CD4-positive, alpha-beta T cell (primary cell): ENCODE measurements around the gene DOCK2. TPM values are rescaled to one million over a fixed set of nuclear protein-coding genes. Genes with fewer than 3 reads are reported as not detected.

Source experiments
- ATAC-seq: fragments of 200-7000 bp; cut with Tn5 transposase; one replicate; pipeline ENCODE4 v1.10.0; 2022; ENCODE audit warnings: mild to moderate bottlenecking; ENCODE audit not compliant: poor library complexity
- CTCF ChIA-PET: fragments of 350-600 bp; sonication (Branson Sonifier 250); formaldehyde crosslinking; loops from one replicate; lab custom pipeline; 2021; ENCODE audit warnings: antibody characterized with exemption, inconsistent platforms; lab: Charles Lee
- POLR2A ChIA-PET: fragments of 350-600 bp; sonication (Branson Sonifier 250); formaldehyde crosslinking; loops from one replicate; lab custom pipeline; 2021; ENCODE audit warnings: antibody characterized with exemption, inconsistent platforms; lab: Charles Lee
- DNase-seq, 14 experiments: peaks; one replicate each; pipeline ENCODE4 v3.0.0-alpha.2; 2013 to 2020; ENCODE audit warnings: mixed read lengths in 2 of 14
- H3K27ac ChIP-seq, 2 donors: one replicate each; pipeline versions ENCODE4 v1.5.1 to v1.7.0; 2013; ENCODE audit warnings: low read length in 2 of 2, low read depth in 1 of 2, mild to moderate bottlenecking in 1 of 2
- H3K27me3 ChIP-seq, 2 experiments: 1 replicate in 1 of 2; 2 replicates in 1 of 2; pipeline versions ENCODE4 v1.6.1 to v1.7.0; 2013; ENCODE audit warnings: low read length in 2 of 2, control low read depth in 1 of 2, mild to moderate bottlenecking in 1 of 2, moderate library complexity in 1 of 2; ENCODE audit not compliant: insufficient read depth in 2 of 2, control insufficient read depth in 1 of 2
- H3K36me3 ChIP-seq: one replicate; pipeline ENCODE4 v1.6.1; 2013; ENCODE audit warnings: low read length, control low read depth; ENCODE audit not compliant: insufficient read depth
- H3K4me1 ChIP-seq: one replicate; pipeline ENCODE4 v1.6.1; 2013; ENCODE audit warnings: low read length, control low read depth; ENCODE audit not compliant: insufficient read depth
- H3K4me3 ChIP-seq: one replicate; pipeline ENCODE4 v1.5.1; 2013; ENCODE audit warnings: mild to moderate bottlenecking, low read length, moderate library complexity
- H3K9me3 ChIP-seq, 2 experiments: 1 replicate in 1 of 2; 2 replicates in 1 of 2; pipeline versions ENCODE4 v1.6.1 to v1.7.0; 2013; ENCODE audit warnings: low read length in 2 of 2, mild to moderate bottlenecking in 2 of 2, control low read depth in 1 of 2, moderate library complexity in 1 of 2; ENCODE audit not compliant: control insufficient read depth in 1 of 2, insufficient read depth in 1 of 2
- H3K27ac Mint-ChIP-seq: one replicate; pipeline ENCODE4 v1.8.0; 2020; ENCODE audit warnings: mixed read lengths
- H3K27me3 Mint-ChIP-seq: one replicate; pipeline ENCODE4 v1.8.0; 2021; ENCODE audit warnings: mixed read lengths
- H3K36me3 Mint-ChIP-seq: one replicate; pipeline ENCODE4 v1.8.0; 2021; ENCODE audit warnings: low read depth, mixed read lengths
- H3K4me1 Mint-ChIP-seq: one replicate; pipeline ENCODE4 v1.8.0; 2021; ENCODE audit warnings: low read depth, mixed read lengths
- H3K4me3 Mint-ChIP-seq: one replicate; pipeline ENCODE4 v1.8.0; 2020; ENCODE audit warnings: mild to moderate bottlenecking, mixed read lengths
- H3K9me3 Mint-ChIP-seq: one replicate; pipeline ENCODE4 v1.8.0; 2020; ENCODE audit warnings: mixed read lengths
- intact Hi-C, 2 experiments: fragments of 100-400 bp; cut with DNase I in 1 of 2; cut with micrococcal nuclease in 1 of 2; formaldehyde crosslinking; loops; one replicate each; pipeline versions ENCODE4 v1.15.1 to v1.9.0; 2023 to 2025; cut with DNase I, micrococcal nuclease
- total RNA-seq, 174 experiments: library from RNA in 2 of 174; stranded (reverse) in 2 of 174; gene quantifications; one replicate each; pipeline ENCODE4 v1.2.3 and lab custom pipeline; 2021 to 2026
- TF ChIP-seq, protein P1 (sequence below): fragments of 200-600 bp; IDR thresholded peaks from one replicate; pipeline ENCODE4 v1.8.0; 2022; ENCODE audit warnings: antibody characterized with exemption, mild to moderate bottlenecking

DOCK2 gene
- total RNA-seq, 2 experiments from 2014 or later: 220 to 229 TPM

DNA sequence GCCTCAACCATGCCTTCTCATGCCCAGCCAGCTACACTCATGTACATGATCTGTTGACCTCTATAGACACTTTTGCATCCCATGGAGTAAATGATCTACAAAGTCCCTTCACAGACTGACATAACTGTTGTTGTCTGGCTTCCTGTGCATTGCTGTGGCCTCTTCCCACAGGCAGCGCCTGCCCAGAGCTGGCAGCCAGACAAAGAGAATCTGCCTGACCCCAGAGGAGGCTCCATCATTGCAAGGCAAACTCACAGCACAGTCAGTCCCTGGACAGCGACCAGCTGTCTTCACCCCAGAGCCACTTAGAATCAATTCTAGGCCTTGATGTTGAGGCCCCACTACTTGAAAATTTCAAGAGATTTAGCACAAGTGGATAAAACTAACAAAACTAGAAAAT lies 277.7 kb downstream of the DOCK2 start:
- H3K27ac Mint-ChIP-seq: no peak overlapping the region
- H3K9me3 ChIP-seq: no peaks in the 10 kb centered on the region
- intact Hi-C loops: no loop called here
- no peak overlapping the region for H3K27ac ChIP-seq
- no peaks in the 10 kb centered on the region for H3K9me3 Mint-ChIP-seq
- H3K36me3 ChIP-seq: peaks cover 9% of the 10 kb centered on the region
- H3K4me1 ChIP-seq: no peaks in the 10 kb centered on the region
- H3K27me3 ChIP-seq: no peaks in the 10 kb centered on the region
- CTCF ChIA-PET: no interaction called here
- peaks cover 5% of the 10 kb centered on the region for H3K4me1 Mint-ChIP-seq
- no peak overlapping the region for H3K4me3 Mint-ChIP-seq
- H3K36me3 Mint-ChIP-seq: peaks cover 67% of the 10 kb centered on the region
- no peak overlapping the region for H3K4me3 ChIP-seq
- DNase-seq: no peak
- no peak for ATAC-seq
- no peaks in the 10 kb centered on the region for H3K27me3 Mint-ChIP-seq
- POLR2A ChIA-PET: no interaction called here
- TF ChIP-seq, protein P1, sequence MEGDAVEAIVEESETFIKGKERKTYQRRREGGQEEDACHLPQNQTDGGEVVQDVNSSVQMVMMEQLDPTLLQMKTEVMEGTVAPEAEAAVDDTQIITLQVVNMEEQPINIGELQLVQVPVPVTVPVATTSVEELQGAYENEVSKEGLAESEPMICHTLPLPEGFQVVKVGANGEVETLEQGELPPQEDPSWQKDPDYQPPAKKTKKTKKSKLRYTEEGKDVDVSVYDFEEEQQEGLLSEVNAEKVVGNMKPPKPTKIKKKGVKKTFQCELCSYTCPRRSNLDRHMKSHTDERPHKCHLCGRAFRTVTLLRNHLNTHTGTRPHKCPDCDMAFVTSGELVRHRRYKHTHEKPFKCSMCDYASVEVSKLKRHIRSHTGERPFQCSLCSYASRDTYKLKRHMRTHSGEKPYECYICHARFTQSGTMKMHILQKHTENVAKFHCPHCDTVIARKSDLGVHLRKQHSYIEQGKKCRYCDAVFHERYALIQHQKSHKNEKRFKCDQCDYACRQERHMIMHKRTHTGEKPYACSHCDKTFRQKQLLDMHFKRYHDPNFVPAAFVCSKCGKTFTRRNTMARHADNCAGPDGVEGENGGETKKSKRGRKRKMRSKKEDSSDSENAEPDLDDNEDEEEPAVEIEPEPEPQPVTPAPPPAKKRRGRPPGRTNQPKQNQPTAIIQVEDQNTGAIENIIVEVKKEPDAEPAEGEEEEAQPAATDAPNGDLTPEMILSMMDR: no peak

DNA sequence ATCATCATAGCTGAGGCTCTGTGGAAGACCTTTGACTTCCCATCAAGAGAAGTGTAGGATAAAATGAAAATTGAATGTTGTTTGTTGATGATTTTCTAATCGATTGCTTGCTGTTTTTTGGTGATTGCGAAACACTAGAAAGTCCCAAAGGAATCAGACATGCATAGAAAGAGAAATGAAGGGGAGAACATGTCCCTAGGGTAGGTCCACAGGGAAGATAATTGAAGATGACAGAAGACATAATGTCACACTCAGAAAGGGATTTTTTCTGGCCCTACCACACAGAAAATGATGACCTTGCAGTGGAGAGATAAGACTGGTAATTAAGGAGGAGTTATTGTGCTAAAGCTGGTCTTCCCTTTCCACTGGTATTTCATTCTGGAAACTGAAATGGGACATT lies 280.4 kb downstream of the DOCK2 start:
- intact Hi-C loops: no loop called here
- peaks cover 4% of the 10 kb centered on the region for H3K36me3 ChIP-seq
- Mint-ChIP-seq H3K27ac (no peak overlapping the region), H3K9me3 (no peaks in the 10 kb centered on the region), H3K4me3 (no peak overlapping the region), H3K4me1 (peaks cover 7% of the 10 kb centered on the region), H3K27me3 (no peaks in the 10 kb centered on the region), H3K36me3 (peaks cover 77% of the 10 kb centered on the region)
- H3K4me3 ChIP-seq: no peak overlapping the region
- ChIA-PET POLR2A (no interaction called here), CTCF (no interaction called here)
- no peaks in the 10 kb centered on the region for H3K27me3 ChIP-seq
- no peak overlapping the region for H3K27ac ChIP-seq
- ATAC-seq (no peak), DNase-seq (no peak)
- TF ChIP-seq, protein P1: no peak
- no peaks in the 10 kb centered on the region for H3K9me3 ChIP-seq
- H3K4me1 ChIP-seq: no peaks in the 10 kb centered on the region

DNA sequence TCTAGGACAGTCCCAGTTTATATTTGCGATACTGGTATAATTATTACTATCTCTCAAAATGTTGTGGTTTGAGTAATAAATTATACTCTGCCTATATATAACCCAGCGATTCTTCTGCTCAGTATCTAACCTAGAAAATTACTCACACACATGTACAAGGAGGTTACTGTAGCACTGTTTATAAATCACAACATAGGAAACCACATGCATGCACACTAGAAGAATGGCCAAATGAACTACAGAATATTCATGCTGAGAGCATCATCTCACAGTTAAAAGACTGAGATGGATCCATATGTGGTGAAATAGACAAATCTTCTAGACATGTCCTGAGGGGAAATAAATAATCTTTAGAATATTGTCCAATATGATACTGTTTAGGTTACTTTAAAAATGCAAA lies 281.2 kb downstream of the DOCK2 start:
- Histone ChIP-seq H3K36me3 (peaks cover 4% of the 10 kb centered on the region), H3K4me3 (no peak overlapping the region), H3K27ac (no peak overlapping the region), H3K27me3 (no peaks in the 10 kb centered on the region), H3K9me3 (no peaks in the 10 kb centered on the region), H3K4me1 (no peaks in the 10 kb centered on the region)
- intact Hi-C loops: no loop called here
- peaks cover 14% of the 10 kb centered on the region for H3K4me1 Mint-ChIP-seq
- no peaks in the 10 kb centered on the region for H3K9me3 Mint-ChIP-seq
- ATAC-seq (no peak), DNase-seq (no peak)
- no peak overlapping the region for H3K4me3 Mint-ChIP-seq
- no peak overlapping the region for H3K27ac Mint-ChIP-seq
- POLR2A ChIA-PET: no interaction called here
- CTCF ChIA-PET: no interaction called here
- H3K36me3 Mint-ChIP-seq: peaks cover 85% of the 10 kb centered on the region
- no peaks in the 10 kb centered on the region for H3K27me3 Mint-ChIP-seq
- TF ChIP-seq, protein P1: no peak
